ENCODE results near the gene ARL2. TPM values are rescaled to one million over a fixed set of nuclear protein-coding genes. Genes with fewer than 3 reads are reported as not detected.

Gene ARL2
- total RNA-seq, 1 experiment from 2014 or later, result 171 TPM

DNA sequence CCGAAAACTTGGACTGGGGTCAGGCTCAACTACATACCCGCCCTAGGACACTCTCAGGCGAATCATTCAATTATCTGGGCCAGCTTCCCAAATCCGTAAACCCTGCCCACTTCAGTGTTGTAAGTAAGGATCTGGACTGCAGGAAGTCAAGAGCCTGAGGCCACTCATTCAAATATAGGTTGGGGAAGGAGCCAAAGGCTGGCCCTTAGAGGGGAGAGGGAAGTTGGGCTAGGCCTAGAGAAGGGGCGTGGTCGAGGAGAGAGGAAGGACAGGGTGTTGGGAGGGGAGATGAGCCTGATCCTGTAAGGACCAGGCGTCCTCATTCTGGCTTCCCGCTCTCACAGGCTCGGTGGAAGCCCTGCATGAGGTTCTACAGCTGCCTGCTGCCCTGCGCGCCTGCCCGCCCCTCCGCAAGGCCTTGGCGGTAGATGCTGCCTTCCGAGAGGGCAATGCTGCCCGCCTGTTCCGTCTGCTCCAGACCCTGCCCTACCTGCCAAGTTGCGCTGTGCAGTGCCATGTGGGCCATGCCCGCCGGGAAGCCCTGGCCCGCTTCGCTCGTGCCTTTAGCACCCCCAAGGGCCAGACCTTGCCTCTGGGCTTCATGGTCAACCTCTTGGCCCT lies 30.0 kb downstream of the ARL2 start:
- POLR2A ChIA-PET, result no interaction called here
- TF ChIP-seq SP1 (CRISPR knock-in tag; conservative IDR thresholded peaks at IDR 0.05) (no peak), ZNF396 (CRISPR knock-in tag; IDR thresholded peaks at IDR 0.05; ENCODE audit: borderline replicate concordance) (no peak), ZNF423 (CRISPR knock-in tag; IDR thresholded peaks at IDR 0.05) (no peak), GRHL2 (CRISPR knock-in tag; IDR thresholded peaks at IDR 0.05; ENCODE audit: insufficient replicate concordance, severe bottlenecking) (no peak), ETV6 (CRISPR knock-in tag; IDR thresholded peaks at IDR 0.05) (no peak), SMAD4 (CRISPR knock-in tag; IDR thresholded peaks at IDR 0.05) (no peak), ZNF281 (CRISPR knock-in tag; IDR thresholded peaks at IDR 0.05) (no peak), TCF7 (CRISPR knock-in tag; IDR thresholded peaks at IDR 0.05; ENCODE audit: low read depth) (no peak), MLX (CRISPR knock-in tag; IDR thresholded peaks at IDR 0.05) (no peak), ZNF416 (CRISPR knock-in tag; IDR thresholded peaks at IDR 0.05) (no peak), ZNF219 (CRISPR knock-in tag; IDR thresholded peaks at IDR 0.05; ENCODE audit: borderline replicate concordance) (no peak), ZNF263 (CRISPR knock-in tag; IDR thresholded peaks at IDR 0.05; ENCODE audit: low read depth) (no peak), ZBTB21 (CRISPR knock-in tag; IDR thresholded peaks at IDR 0.05; ENCODE audit: borderline replicate concordance) (no peak)
- TF ChIP-seq, protein P1, sequence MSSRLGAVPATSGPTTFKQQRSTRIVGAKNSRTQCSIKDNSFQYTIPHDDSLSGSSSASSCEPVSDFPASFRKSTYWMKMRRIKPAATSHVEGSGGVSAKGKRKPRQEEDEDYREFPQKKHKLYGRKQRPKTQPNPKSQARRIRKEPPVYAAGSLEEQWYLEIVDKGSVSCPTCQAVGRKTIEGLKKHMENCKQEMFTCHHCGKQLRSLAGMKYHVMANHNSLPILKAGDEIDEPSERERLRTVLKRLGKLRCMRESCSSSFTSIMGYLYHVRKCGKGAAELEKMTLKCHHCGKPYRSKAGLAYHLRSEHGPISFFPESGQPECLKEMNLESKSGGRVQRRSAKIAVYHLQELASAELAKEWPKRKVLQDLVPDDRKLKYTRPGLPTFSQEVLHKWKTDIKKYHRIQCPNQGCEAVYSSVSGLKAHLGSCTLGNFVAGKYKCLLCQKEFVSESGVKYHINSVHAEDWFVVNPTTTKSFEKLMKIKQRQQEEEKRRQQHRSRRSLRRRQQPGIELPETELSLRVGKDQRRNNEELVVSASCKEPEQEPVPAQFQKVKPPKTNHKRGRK (CRISPR knock-in tag; IDR thresholded peaks at IDR 0.05; ENCODE audit: borderline replicate concordance), result no peak
- TF ChIP-seq, protein P2, sequence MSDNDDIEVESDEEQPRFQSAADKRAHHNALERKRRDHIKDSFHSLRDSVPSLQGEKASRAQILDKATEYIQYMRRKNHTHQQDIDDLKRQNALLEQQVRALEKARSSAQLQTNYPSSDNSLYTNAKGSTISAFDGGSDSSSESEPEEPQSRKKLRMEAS (CRISPR knock-in tag; IDR thresholded peaks at IDR 0.05), result no peak
- TF ChIP-seq, protein P3, sequence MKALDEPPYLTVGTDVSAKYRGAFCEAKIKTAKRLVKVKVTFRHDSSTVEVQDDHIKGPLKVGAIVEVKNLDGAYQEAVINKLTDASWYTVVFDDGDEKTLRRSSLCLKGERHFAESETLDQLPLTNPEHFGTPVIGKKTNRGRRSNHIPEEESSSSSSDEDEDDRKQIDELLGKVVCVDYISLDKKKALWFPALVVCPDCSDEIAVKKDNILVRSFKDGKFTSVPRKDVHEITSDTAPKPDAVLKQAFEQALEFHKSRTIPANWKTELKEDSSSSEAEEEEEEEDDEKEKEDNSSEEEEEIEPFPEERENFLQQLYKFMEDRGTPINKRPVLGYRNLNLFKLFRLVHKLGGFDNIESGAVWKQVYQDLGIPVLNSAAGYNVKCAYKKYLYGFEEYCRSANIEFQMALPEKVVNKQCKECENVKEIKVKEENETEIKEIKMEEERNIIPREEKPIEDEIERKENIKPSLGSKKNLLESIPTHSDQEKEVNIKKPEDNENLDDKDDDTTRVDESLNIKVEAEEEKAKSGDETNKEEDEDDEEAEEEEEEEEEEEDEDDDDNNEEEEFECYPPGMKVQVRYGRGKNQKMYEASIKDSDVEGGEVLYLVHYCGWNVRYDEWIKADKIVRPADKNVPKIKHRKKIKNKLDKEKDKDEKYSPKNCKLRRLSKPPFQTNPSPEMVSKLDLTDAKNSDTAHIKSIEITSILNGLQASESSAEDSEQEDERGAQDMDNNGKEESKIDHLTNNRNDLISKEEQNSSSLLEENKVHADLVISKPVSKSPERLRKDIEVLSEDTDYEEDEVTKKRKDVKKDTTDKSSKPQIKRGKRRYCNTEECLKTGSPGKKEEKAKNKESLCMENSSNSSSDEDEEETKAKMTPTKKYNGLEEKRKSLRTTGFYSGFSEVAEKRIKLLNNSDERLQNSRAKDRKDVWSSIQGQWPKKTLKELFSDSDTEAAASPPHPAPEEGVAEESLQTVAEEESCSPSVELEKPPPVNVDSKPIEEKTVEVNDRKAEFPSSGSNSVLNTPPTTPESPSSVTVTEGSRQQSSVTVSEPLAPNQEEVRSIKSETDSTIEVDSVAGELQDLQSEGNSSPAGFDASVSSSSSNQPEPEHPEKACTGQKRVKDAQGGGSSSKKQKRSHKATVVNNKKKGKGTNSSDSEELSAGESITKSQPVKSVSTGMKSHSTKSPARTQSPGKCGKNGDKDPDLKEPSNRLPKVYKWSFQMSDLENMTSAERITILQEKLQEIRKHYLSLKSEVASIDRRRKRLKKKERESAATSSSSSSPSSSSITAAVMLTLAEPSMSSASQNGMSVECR (CRISPR knock-in tag; IDR thresholded peaks at IDR 0.05; ENCODE audit: borderline replicate concordance), result no peak
- TF ChIP-seq, protein P4, sequence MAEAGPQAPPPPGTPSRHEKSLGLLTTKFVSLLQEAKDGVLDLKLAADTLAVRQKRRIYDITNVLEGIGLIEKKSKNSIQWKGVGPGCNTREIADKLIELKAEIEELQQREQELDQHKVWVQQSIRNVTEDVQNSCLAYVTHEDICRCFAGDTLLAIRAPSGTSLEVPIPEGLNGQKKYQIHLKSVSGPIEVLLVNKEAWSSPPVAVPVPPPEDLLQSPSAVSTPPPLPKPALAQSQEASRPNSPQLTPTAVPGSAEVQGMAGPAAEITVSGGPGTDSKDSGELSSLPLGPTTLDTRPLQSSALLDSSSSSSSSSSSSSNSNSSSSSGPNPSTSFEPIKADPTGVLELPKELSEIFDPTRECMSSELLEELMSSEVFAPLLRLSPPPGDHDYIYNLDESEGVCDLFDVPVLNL (CRISPR knock-in tag; IDR thresholded peaks at IDR 0.05; ENCODE audit: borderline replicate concordance, low read depth), result no peak
- TF ChIP-seq, protein P5, sequence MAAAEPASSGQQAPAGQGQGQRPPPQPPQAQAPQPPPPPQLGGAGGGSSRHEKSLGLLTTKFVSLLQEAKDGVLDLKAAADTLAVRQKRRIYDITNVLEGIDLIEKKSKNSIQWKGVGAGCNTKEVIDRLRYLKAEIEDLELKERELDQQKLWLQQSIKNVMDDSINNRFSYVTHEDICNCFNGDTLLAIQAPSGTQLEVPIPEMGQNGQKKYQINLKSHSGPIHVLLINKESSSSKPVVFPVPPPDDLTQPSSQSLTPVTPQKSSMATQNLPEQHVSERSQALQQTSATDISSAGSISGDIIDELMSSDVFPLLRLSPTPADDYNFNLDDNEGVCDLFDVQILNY (CRISPR knock-in tag; IDR thresholded peaks at IDR 0.05), result no peak
- no peaks in the 10 kb centered on the region for H3K27me3 Mint-ChIP-seq (ENCODE audit: low read depth)
- H3K4me1 Mint-ChIP-seq, result peaks cover 21% of the 10 kb centered on the region
- no peak overlapping the region for H3K27ac Mint-ChIP-seq
- DNase-seq (ENCODE audit: low spot score) (no peak), ATAC-seq (no peak)
- no peak overlapping the region for H3K4me3 Mint-ChIP-seq
- no peaks in the 10 kb centered on the region for H3K9me3 Mint-ChIP-seq
- peaks cover 5% of the 10 kb centered on the region for H3K36me3 Mint-ChIP-seq
- CTCF ChIA-PET, result no interaction called here

Measured in WTC11 (cell line).